ENCODE data around the gene SLC35G3. TPM values are rescaled to one million over a fixed set of nuclear protein-coding genes. Genes with fewer than 3 reads are reported as not detected.
"Not testable (repeated sequence)": the region's sequence is repeated elsewhere in the genome, so short reads cannot be mapped to it uniquely, and the experiment has no call there.

Gene SLC35G3
- polyA plus RNA-seq, 1 of the 3 experiments (the other 2 are of a cell fraction) = not detected

GRCh38 chr17:35212668-35213067, 18.5 kb upstream of the SLC35G3 start:
- Histone ChIP-seq H3K4me3 (ENCODE audit: low read depth in 2 of 2, low read length in 1 of 2) (no peak overlapping the region), H3K4me1 (ENCODE audit: control insufficient read depth in 1 of 2, insufficient read depth in 2 of 2, low read depth in 1 of 2, low read length in 1 of 2) (no peaks in the 10 kb centered on the region), H3K9me3 (no peaks in the 10 kb centered on the region), H2AFZ (ENCODE audit: low read depth) (no peak overlapping the region), H3K79me2 (ENCODE audit: insufficient read depth) (no peaks in the 10 kb centered on the region), H3K27me3 (ENCODE audit: insufficient read depth) (peaks cover 24% of the 10 kb centered on the region; the same call in 1 of the 2 replicates), H3K9ac (no peak overlapping the region), H3K27ac (ENCODE audit: low read depth in 2 of 2, low read length in 1 of 2) (no peak overlapping the region), H3K4me2 (no peak overlapping the region), H3F3A (replicated peaks; ENCODE audit: insufficient read depth) (no peaks in the 10 kb centered on the region), H4K20me1 (ENCODE audit: insufficient read depth) (no peaks in the 10 kb centered on the region), H3K9me2 (no peaks in the 10 kb centered on the region), H3K36me3 (replicated peaks in 1 of 2; ENCODE audit: control insufficient read depth in 1 of 2, insufficient read depth in 2 of 2, low read length in 1 of 2) (no peaks in the 10 kb centered on the region)
- no peak for DNase-seq
- 18% methylated on average over 4 of the region's 4 CpGs for WGBS (ENCODE audit: low lambda C conversion rate)
- TF ChIP-seq NFIC (IDR thresholded peaks at IDR 0.05; ENCODE audit: borderline replicate concordance) (no peak), ELF1 (IDR thresholded peaks at IDR 0.05) (no peak), GABPA (IDR thresholded peaks at IDR 0.05; ENCODE audit: low read depth) (no peak), TEAD4 (IDR thresholded peaks at IDR 0.05; ENCODE audit: borderline replicate concordance, insufficient read depth) (no peak), MEF2A (IDR thresholded peaks at IDR 0.05; ENCODE audit: borderline replicate concordance, low read depth) (no peak), SIN3A (IDR thresholded peaks at IDR 0.05; ENCODE audit: borderline replicate concordance, low read depth, low read length) (no peak), CTCF (IDR thresholded peaks at IDR 0.05) (no peak), FOXM1 (IDR thresholded peaks at IDR 0.05; ENCODE audit: low read depth) (no peak), RFX5 (IDR thresholded peaks at IDR 0.05; ENCODE audit: low read length) (no peak), RXRA (IDR thresholded peaks at IDR 0.05; ENCODE audit: borderline replicate concordance, low read depth) (no peak), MXI1 (IDR thresholded peaks at IDR 0.05; ENCODE audit: low read depth, low read length) (no peak)
- POLR2A ChIA-PET = no interaction called here
- CTCF ChIA-PET = no interaction called here

- no peak for DNase-seq
- H3K4me1 ChIP-seq (ENCODE audit: control insufficient read depth in 1 of 2, insufficient read depth in 2 of 2, low read depth in 1 of 2, low read length in 1 of 2) = no peaks in the 10 kb centered on the region
- no peaks in the 10 kb centered on the region for H3K79me2 ChIP-seq (ENCODE audit: insufficient read depth)
- H3K9ac ChIP-seq = no peak overlapping the region
- no peak overlapping the region for H3K4me2 ChIP-seq
- ChIA-PET POLR2A (no interaction called here), CTCF (interaction anchor here (1.5 kb wide), 1 partner anchor 102 kb away, joined by 3 read pairs; no protein-coding TSS in a partner anchor)
- no peaks in the 10 kb centered on the region for H3K9me2 ChIP-seq
- no peaks in the 10 kb centered on the region for H4K20me1 ChIP-seq (ENCODE audit: insufficient read depth)
- no peak overlapping the region for H3K27ac ChIP-seq (ENCODE audit: low read depth in 2 of 2, low read length in 1 of 2)
- no peaks in the 10 kb centered on the region for H3K36me3 ChIP-seq (replicated peaks in 1 of 2; ENCODE audit: control insufficient read depth in 1 of 2, insufficient read depth in 2 of 2, low read length in 1 of 2)
- peaks cover 22% of the 10 kb centered on the region; the same call in 1 of the 2 replicates for H3K27me3 ChIP-seq (ENCODE audit: insufficient read depth)
- no peak for TF ChIP-seq PBX3 (IDR thresholded peaks at IDR 0.05)
- no peak for TF ChIP-seq TAF1 (IDR thresholded peaks at IDR 0.05; ENCODE audit: borderline replicate concordance, low read depth, low read length)
- no peak for TF ChIP-seq REST (IDR thresholded peaks at IDR 0.05; ENCODE audit: low read depth, low read length)
- no peak for TF ChIP-seq SMC3 (IDR thresholded peaks at IDR 0.05; ENCODE audit: low read depth, low read length)
- no peak for TF ChIP-seq FOXM1 (IDR thresholded peaks at IDR 0.05; ENCODE audit: low read depth)
- no peak for TF ChIP-seq EP300 (IDR thresholded peaks at IDR 0.05; ENCODE audit: borderline replicate concordance in 1 of 2, low read depth in 1 of 2, low read length in 1 of 2)
- no peaks in the 10 kb centered on the region for H3F3A ChIP-seq (replicated peaks; ENCODE audit: insufficient read depth)
- WGBS (ENCODE audit: low lambda C conversion rate) = 25% methylated on average over 7 of the region's 7 CpGs
- H3K4me3 ChIP-seq (ENCODE audit: low read depth in 2 of 2, low read length in 1 of 2) = no peak overlapping the region
- H2AFZ ChIP-seq (ENCODE audit: low read depth) = no peak overlapping the region
- H3K9me3 ChIP-seq = no peaks in the 10 kb centered on the region
Observed at GRCh38 chr17:35210741-35211140, 16.5 kb upstream of the SLC35G3 start.

- not testable (repeated sequence) for H3K9ac ChIP-seq
- WGBS (ENCODE audit: low lambda C conversion rate) = 0% methylated on average over 1 of the region's 2 CpGs
Observed at GRCh38 chr17:35202582-35202981, 8.4 kb upstream of the SLC35G3 start.

More at GRCh38 chr17:35202582-35202981, 8.4 kb upstream of the SLC35G3 start:
- H3F3A ChIP-seq (replicated peaks; ENCODE audit: insufficient read depth); H3K79me2 ChIP-seq (ENCODE audit: insufficient read depth); H4K20me1 ChIP-seq (ENCODE audit: insufficient read depth); H3K9me2 ChIP-seq; H3K36me3 ChIP-seq (replicated peaks in 1 of 2; ENCODE audit: control insufficient read depth in 1 of 2, insufficient read depth in 2 of 2, low read length in 1 of 2); POLR2A ChIA-PET; H3K27ac ChIP-seq (ENCODE audit: low read depth in 2 of 2, low read length in 1 of 2); H3K27me3 ChIP-seq (ENCODE audit: insufficient read depth); H3K4me2 ChIP-seq; H3K4me3 ChIP-seq (ENCODE audit: low read depth in 2 of 2, low read length in 1 of 2); H2AFZ ChIP-seq (ENCODE audit: low read depth); DNase-seq; CTCF ChIA-PET; H3K4me1 ChIP-seq (ENCODE audit: control insufficient read depth in 1 of 2, insufficient read depth in 2 of 2, low read depth in 1 of 2, low read length in 1 of 2); H3K9me3 ChIP-seq: not testable (repeated sequence)
